HCT116 (cell line): ENCODE data around the gene CNPY4. TPM values are rescaled to one million over a fixed set of nuclear protein-coding genes. Genes with fewer than 3 reads are reported as not detected.

ENCODE experiments used
- ATAC-seq: fragments of 200-7000 bp; cut with Tn5 transposase; 2 replicates; pipeline ENCODE4 v1.9.1; 2020; ENCODE audit warnings: mild to moderate bottlenecking, moderate library complexity
- BruUV-seq: library from RNA; stranded (reverse); fragments of 400-500 nt; replicated peaks from 2 replicates; lab custom pipeline; 2021; lab: Mats Ljungman, UMichigan
- CTCF ChIA-PET: fragments of 300-600 bp; sonication (Branson Sonifier 250); formaldehyde crosslinking; loops from one replicate; lab custom pipeline; 2021; ENCODE audit warnings: antibody characterized with exemption; lab: Charles Lee
- POLR2A ChIA-PET: fragments of 300-600, 350-600 bp; sonication (Branson Sonifier 250); formaldehyde crosslinking; loops from one replicate; lab custom pipeline; 2021; ENCODE audit warnings: antibody characterized with exemption; lab: Charles Lee
- RAD21 ChIA-PET, 2 experiments: fragments of 300-600 bp; sonication (Branson Sonifier 250); formaldehyde crosslinking; loops; one replicate each; lab custom pipeline; 2023; ENCODE audit warnings: low total read pairs in 2 of 2; ENCODE audit not compliant: uncharacterized antibody in 2 of 2, unreplicated experiment in 2 of 2, low non-redundant PET in 1 of 2; lab: Charles Lee
- DNase-seq: peaks from one replicate; pipeline ENCODE4 v3.0.0-alpha.2; 2010; ENCODE audit warnings: low read depth, low spot score
- H2AFZ ChIP-seq: fragments of 200-600 bp; shearing (Covaris generic), sonication (generic); 2 replicates; pipeline ENCODE4 v1.6.1; 2017; ENCODE audit warnings: low read depth, mixed run types, mixed read lengths, antibody characterized with exemption, low read length; ENCODE audit not compliant: poor library complexity, severe bottlenecking
- H3K27ac ChIP-seq: 2 replicates; pipeline ENCODE4 v1.5.1; 2012; ENCODE audit warnings: low read depth, low read length
- H3K27me3 ChIP-seq: fragments of 200-600 bp; sonication (generic); 2 replicates; pipeline ENCODE4 v1.6.1; 2016; ENCODE audit warnings: mixed run types, low read length, mixed read lengths; ENCODE audit not compliant: insufficient read depth
- H3K36me3 ChIP-seq, 2 experiments: fragments of 200-500 bp in 1 of 2; fragments of 200-600 bp in 1 of 2; sonication (Bioruptor generic) in 1 of 2; sonication (generic) in 1 of 2; 2 replicates each; pipeline versions ENCODE4 v1.5.1 to v1.6.1; 2014 to 2016; ENCODE audit warnings: low read length in 2 of 2, inconsistent platforms in 1 of 2, mixed read lengths in 1 of 2, mixed run types in 1 of 2; ENCODE audit not compliant: insufficient read depth in 2 of 2, control insufficient read depth in 1 of 2
- H3K4me1 ChIP-seq, 2 experiments: fragments of 200-600 bp in 1 of 2; sonication (generic) in 1 of 2; 2 replicates each; pipeline versions ENCODE4 v1.5.1 to v1.6.1; 2012 to 2017; ENCODE audit warnings: low read length in 2 of 2, inconsistent platforms in 1 of 2, mild to moderate bottlenecking in 1 of 2, mixed read lengths in 1 of 2, mixed run types in 1 of 2, moderate library complexity in 1 of 2; ENCODE audit not compliant: insufficient read depth in 2 of 2, control insufficient read depth in 1 of 2
- H3K4me2 ChIP-seq: fragments of 200-600 bp; sonication (generic); 2 replicates; pipeline ENCODE4 v1.6.1; 2017; ENCODE audit warnings: mixed run types, low read length, mixed read lengths
- H3K4me3 ChIP-seq, 2 experiments: fragments of 200-600 bp in 1 of 2; sonication (generic) in 1 of 2; replicated peaks in 1 of 2; 2 replicates each; pipeline ENCODE4 v1.5.1; 2011 to 2016; ENCODE audit warnings: low read length in 2 of 2, control low read depth in 1 of 2, low read depth in 1 of 2, mild to moderate bottlenecking in 1 of 2, mixed read lengths in 1 of 2, mixed run types in 1 of 2
- H3K79me2 ChIP-seq: fragments of 200-600 bp; sonication (generic); 2 replicates; pipeline ENCODE4 v1.6.1; 2017; ENCODE audit warnings: mild to moderate bottlenecking, mixed run types, low read length, moderate library complexity, mixed read lengths; ENCODE audit not compliant: insufficient read depth
- H3K9ac ChIP-seq: fragments of 200-600 bp; sonication (generic); 2 replicates; pipeline ENCODE4 v1.6.1; 2016; ENCODE audit warnings: low read length, mixed read lengths
- H3K9me2 ChIP-seq: fragments of 200-600 bp; sonication (generic), shearing (Covaris generic); 2 replicates; pipeline ENCODE4 v1.6.1; 2017; ENCODE audit warnings: mixed run types, mild to moderate bottlenecking, moderate library complexity; ENCODE audit not compliant: insufficient read depth
- H3K9me3 ChIP-seq, 2 experiments: fragments of 200-500 bp in 1 of 2; fragments of 200-600 bp in 1 of 2; sonication (Bioruptor generic) in 1 of 2; sonication (generic) in 1 of 2; 2 replicates each; pipeline ENCODE4 v1.6.1; 2014 to 2017; ENCODE audit warnings: low read length in 2 of 2, mixed read lengths in 2 of 2, inconsistent platforms in 1 of 2, low read depth in 1 of 2, mild to moderate bottlenecking in 1 of 2, mixed run types in 1 of 2, moderate library complexity in 1 of 2; ENCODE audit not compliant: control insufficient read depth in 1 of 2, insufficient read depth in 1 of 2
- H4K20me1 ChIP-seq: fragments of 200-600 bp; sonication (generic), shearing (Covaris generic); 2 replicates; pipeline ENCODE4 v1.6.1; 2017; ENCODE audit warnings: mixed run types, mild to moderate bottlenecking, moderate library complexity; ENCODE audit not compliant: insufficient read depth
- CBX3 ChIP-seq: IDR thresholded peaks from 2 replicates; pipeline ENCODE4 v1.6.1; 2012; ENCODE audit warnings: low read depth
- ELF1 ChIP-seq: IDR thresholded peaks from 2 replicates; pipeline ENCODE4 v1.6.1; 2012; ENCODE audit warnings: low read depth, borderline replicate concordance
- EZH2 ChIP-seq: fragments of 200-600 bp; sonication (generic); IDR thresholded peaks from 2 replicates; pipeline ENCODE4 v1.6.1; 2017; ENCODE audit warnings: antibody characterized with exemption, mixed run types
- JUND ChIP-seq: IDR thresholded peaks from 2 replicates; pipeline ENCODE4 v1.6.1; 2012
- POLR2A ChIP-seq: IDR thresholded peaks from 2 replicates; pipeline ENCODE4 v1.7.0; 2011; ENCODE audit warnings: borderline replicate concordance; ENCODE audit not compliant: insufficient read depth, insufficient read length; ENCODE audit errors: extremely low read depth
- POLR2AphosphoS5 ChIP-seq: IDR thresholded peaks from 2 replicates; pipeline ENCODE4 v1.6.1; 2011; ENCODE audit warnings: mild to moderate bottlenecking, low read depth, low read length, moderate library complexity
- RAD21 ChIP-seq: IDR thresholded peaks from 2 replicates; pipeline ENCODE4 v1.6.1; 2012; ENCODE audit warnings: low read depth, mild to moderate bottlenecking
- SIN3A ChIP-seq: IDR thresholded peaks from 2 replicates; pipeline ENCODE4 v1.6.1; 2012; ENCODE audit warnings: low read depth
- SRF ChIP-seq: IDR thresholded peaks from 2 replicates; pipeline ENCODE4 v1.6.1; 2012; ENCODE audit warnings: low read depth
- TCF7L2 ChIP-seq: IDR thresholded peaks from 2 replicates; pipeline ENCODE4 v1.7.0; 2011; ENCODE audit warnings: borderline replicate concordance, inconsistent platforms; ENCODE audit not compliant: insufficient read depth, insufficient read length; ENCODE audit errors: extremely low read depth
- ZFX ChIP-seq: fragments of 450-650 bp; IDR thresholded peaks from 2 replicates; pipeline ENCODE4 v1.6.1; 2017
- ZNF274 ChIP-seq: fragments of 200-500 bp; sonication (Bioruptor generic); IDR thresholded peaks from 2 replicates; pipeline ENCODE4 v1.6.1; 2014; ENCODE audit warnings: mild to moderate bottlenecking, low read depth, low read length, inconsistent platforms
- intact Hi-C: fragments of 100-400 bp; cut with micrococcal nuclease; formaldehyde crosslinking; loops from 2 replicates; pipeline ENCODE4 v1.10.0; 2022
- total RNA-seq: library from RNA; stranded (reverse); gene quantifications from one replicate; pipeline ENCODE4 v1.2.1, GENCODE V29; 2021; ENCODE audit not compliant: unreplicated experiment
- TF ChIP-seq, protein P1 (sequence below): IDR thresholded peaks from 2 replicates; pipeline ENCODE4 v1.6.1; 2012
- TF ChIP-seq, protein P2 (sequence below), 3 experiments: fragments of 200-600 bp in 1 of 3; sonication (generic) in 1 of 3; IDR thresholded peaks in 2 of 3; conservative IDR thresholded peaks in 1 of 3; 2 replicates each; pipeline ENCODE4 v1.5.1; 2012 to 2017; ENCODE audit warnings: low read depth in 2 of 3, low read length in 2 of 3, antibody characterized with exemption in 1 of 3, borderline replicate concordance in 1 of 3, control low read depth in 1 of 3, mild to moderate bottlenecking in 1 of 3, mixed read lengths in 1 of 3, mixed run types in 1 of 3, moderate library complexity in 1 of 3; ENCODE audit not compliant: insufficient read depth in 1 of 3
- TF ChIP-seq, protein P3 (sequence below): IDR thresholded peaks from 2 replicates; pipeline ENCODE4 v1.6.1; 2012
- TF ChIP-seq, protein P4 (sequence below): IDR thresholded peaks from 2 replicates; pipeline ENCODE4 v1.6.1; 2012; ENCODE audit warnings: low read depth

Gene CNPY4
- total RNA-seq, 1 experiment from 2014 or later = 2.6 TPM

DNA sequence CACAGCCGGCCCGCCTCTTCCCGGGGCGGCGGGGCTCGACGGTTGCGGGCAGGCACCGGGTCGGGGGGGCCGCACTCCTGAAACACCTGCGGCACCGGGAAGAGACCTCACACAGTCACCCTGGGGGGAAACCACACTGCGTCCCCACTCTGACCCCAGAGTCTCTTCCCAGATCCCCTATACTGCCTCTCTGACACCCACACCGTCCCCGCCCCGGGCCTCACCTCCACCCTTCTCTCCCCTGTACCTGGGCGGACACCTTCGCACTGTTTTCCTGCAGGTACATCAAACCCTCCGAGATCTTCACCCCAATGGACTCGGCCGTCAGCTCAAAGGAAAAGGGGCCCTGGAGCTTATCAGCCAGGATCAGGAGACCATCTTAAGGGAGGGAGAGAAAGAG lies 52.4 kb downstream of the CNPY4 start:
- DNase-seq (no peak), ATAC-seq (no peak)
- no peaks in the 10 kb centered on the region for H3K9me3 ChIP-seq
- no peak overlapping the region for H3K27ac ChIP-seq
- H3K27me3 ChIP-seq = no peaks in the 10 kb centered on the region
- no peaks in the 10 kb centered on the region for H4K20me1 ChIP-seq
- ChIA-PET RAD21 (no interaction called here), POLR2A (no interaction called here), CTCF (no interaction called here)
- H3K4me2 ChIP-seq = no peak overlapping the region
- no peak overlapping the region for H3K4me3 ChIP-seq
- no peaks in the 10 kb centered on the region for H3K9me2 ChIP-seq
- no peaks in the 10 kb centered on the region for H3K79me2 ChIP-seq
- peaks cover 3 to 11% of the 10 kb centered on the region in 2 experiments; a peak in 2 of 4 replicates for H3K4me1 ChIP-seq
- H2AFZ ChIP-seq = no peak overlapping the region
- TF ChIP-seq JUND (no peak), SRF (no peak), SIN3A (no peak), ZFX (no peak), CBX3 (no peak), ZNF274 (no peak), RAD21 (no peak), POLR2A (no peak), EZH2 (no peak), ELF1 (no peak), TCF7L2 (no peak), POLR2AphosphoS5 (no peak)
- TF ChIP-seq, protein P1, sequence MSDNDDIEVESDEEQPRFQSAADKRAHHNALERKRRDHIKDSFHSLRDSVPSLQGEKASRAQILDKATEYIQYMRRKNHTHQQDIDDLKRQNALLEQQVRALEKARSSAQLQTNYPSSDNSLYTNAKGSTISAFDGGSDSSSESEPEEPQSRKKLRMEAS = no peak
- TF ChIP-seq, protein P2, sequence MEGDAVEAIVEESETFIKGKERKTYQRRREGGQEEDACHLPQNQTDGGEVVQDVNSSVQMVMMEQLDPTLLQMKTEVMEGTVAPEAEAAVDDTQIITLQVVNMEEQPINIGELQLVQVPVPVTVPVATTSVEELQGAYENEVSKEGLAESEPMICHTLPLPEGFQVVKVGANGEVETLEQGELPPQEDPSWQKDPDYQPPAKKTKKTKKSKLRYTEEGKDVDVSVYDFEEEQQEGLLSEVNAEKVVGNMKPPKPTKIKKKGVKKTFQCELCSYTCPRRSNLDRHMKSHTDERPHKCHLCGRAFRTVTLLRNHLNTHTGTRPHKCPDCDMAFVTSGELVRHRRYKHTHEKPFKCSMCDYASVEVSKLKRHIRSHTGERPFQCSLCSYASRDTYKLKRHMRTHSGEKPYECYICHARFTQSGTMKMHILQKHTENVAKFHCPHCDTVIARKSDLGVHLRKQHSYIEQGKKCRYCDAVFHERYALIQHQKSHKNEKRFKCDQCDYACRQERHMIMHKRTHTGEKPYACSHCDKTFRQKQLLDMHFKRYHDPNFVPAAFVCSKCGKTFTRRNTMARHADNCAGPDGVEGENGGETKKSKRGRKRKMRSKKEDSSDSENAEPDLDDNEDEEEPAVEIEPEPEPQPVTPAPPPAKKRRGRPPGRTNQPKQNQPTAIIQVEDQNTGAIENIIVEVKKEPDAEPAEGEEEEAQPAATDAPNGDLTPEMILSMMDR (IDR thresholded peaks at IDR 0.05 in 2 of 3, conservative IDR thresholded peaks at IDR 0.05 in 1 of 3; ENCODE audit: borderline replicate concordance in 1 of 3, insufficient read depth in 1 of 3, low read depth in 2 of 3, low read length in 2 of 3) = no peak
- TF ChIP-seq, protein P3, sequence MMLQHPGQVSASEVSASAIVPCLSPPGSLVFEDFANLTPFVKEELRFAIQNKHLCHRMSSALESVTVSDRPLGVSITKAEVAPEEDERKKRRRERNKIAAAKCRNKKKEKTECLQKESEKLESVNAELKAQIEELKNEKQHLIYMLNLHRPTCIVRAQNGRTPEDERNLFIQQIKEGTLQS = no peak
- TF ChIP-seq, protein P4, sequence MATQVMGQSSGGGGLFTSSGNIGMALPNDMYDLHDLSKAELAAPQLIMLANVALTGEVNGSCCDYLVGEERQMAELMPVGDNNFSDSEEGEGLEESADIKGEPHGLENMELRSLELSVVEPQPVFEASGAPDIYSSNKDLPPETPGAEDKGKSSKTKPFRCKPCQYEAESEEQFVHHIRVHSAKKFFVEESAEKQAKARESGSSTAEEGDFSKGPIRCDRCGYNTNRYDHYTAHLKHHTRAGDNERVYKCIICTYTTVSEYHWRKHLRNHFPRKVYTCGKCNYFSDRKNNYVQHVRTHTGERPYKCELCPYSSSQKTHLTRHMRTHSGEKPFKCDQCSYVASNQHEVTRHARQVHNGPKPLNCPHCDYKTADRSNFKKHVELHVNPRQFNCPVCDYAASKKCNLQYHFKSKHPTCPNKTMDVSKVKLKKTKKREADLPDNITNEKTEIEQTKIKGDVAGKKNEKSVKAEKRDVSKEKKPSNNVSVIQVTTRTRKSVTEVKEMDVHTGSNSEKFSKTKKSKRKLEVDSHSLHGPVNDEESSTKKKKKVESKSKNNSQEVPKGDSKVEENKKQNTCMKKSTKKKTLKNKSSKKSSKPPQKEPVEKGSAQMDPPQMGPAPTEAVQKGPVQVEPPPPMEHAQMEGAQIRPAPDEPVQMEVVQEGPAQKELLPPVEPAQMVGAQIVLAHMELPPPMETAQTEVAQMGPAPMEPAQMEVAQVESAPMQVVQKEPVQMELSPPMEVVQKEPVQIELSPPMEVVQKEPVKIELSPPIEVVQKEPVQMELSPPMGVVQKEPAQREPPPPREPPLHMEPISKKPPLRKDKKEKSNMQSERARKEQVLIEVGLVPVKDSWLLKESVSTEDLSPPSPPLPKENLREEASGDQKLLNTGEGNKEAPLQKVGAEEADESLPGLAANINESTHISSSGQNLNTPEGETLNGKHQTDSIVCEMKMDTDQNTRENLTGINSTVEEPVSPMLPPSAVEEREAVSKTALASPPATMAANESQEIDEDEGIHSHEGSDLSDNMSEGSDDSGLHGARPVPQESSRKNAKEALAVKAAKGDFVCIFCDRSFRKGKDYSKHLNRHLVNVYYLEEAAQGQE = no peak
- H3K9ac ChIP-seq = no peak overlapping the region
- intact Hi-C loops = no loop called here
- no TSS peak for BruUV-seq
- no peaks in the 10 kb centered on the region for H3K36me3 ChIP-seq
